ENCODE data around the gene ZNF429.
"Not testable (repeated sequence)": the region's sequence is repeated elsewhere in the genome, so short reads cannot be mapped to it uniquely, and the experiment has no call there.

ZNF429 gene

GRCh38 chr19:21505459-21506451, at the start of gene ZNF429:
ZNF429 (plus strand) TSS chr19:21505602; CDS start chr19:21505772, 170 bp downstream.
- peak; percentile 91 for DNase-seq

- DNase-seq, result no peak
These were observed 44.7 kb upstream of the ZNF429 start for GRCh38 chr19:21460686-21461085.

GRCh38 chr19:21462540-21462939, 42.9 kb upstream of the ZNF429 start:
- DNase-seq, result no peak

GRCh38 chr19:21463449-21464105, 41.8 kb upstream of the ZNF429 start:
- peak; percentile 70 for DNase-seq

- no peak for DNase-seq
These were observed 38.8 kb upstream of the ZNF429 start for GRCh38 chr19:21466627-21467026.

- no peak for DNase-seq
These were observed 36.6 kb upstream of the ZNF429 start for GRCh38 chr19:21468791-21469190.

- no peak for DNase-seq
These were observed 32.9 kb upstream of the ZNF429 start for GRCh38 chr19:21472507-21472906.

- DNase-seq, result peak; percentile 37
These were observed 30.7 kb upstream of the ZNF429 start for GRCh38 chr19:21474671-21475181.

GRCh38 chr19:21482361-21482760, 23.0 kb upstream of the ZNF429 start:
- DNase-seq, result not testable (repeated sequence)

- no peak for DNase-seq
These were observed 22.5 kb upstream of the ZNF429 start for GRCh38 chr19:21482863-21483276.

- no peak for DNase-seq
These were observed 21.7 kb upstream of the ZNF429 start for GRCh38 chr19:21483589-21484170.

- no peak for DNase-seq
These were observed 20.8 kb upstream of the ZNF429 start for GRCh38 chr19:21484631-21485030.

- no peak for DNase-seq
These were observed 19.5 kb upstream of the ZNF429 start for GRCh38 chr19:21485926-21486325.

- DNase-seq, result no peak
These were observed 17.4 kb upstream of the ZNF429 start for GRCh38 chr19:21487969-21488368.

- no peak for DNase-seq
These were observed 14.3 kb upstream of the ZNF429 start for GRCh38 chr19:21491146-21491545.

GRCh38 chr19:21492947-21493906, 12.2 kb upstream of the ZNF429 start:
- no peak for DNase-seq

- no peak for DNase-seq
These were observed 8.5 kb upstream of the ZNF429 start for GRCh38 chr19:21496876-21497275.

GRCh38 chr19:21498651-21499050, 6.8 kb upstream of the ZNF429 start:
- DNase-seq, result no peak

GRCh38 chr19:21508198-21508597, 2.8 kb downstream of the ZNF429 start:
- no peak for DNase-seq

- DNase-seq, result not testable (repeated sequence)
These were observed 5.7 kb downstream of the ZNF429 start for GRCh38 chr19:21511058-21511457.

- DNase-seq, result not testable (repeated sequence)
These were observed 7.2 kb downstream of the ZNF429 start for GRCh38 chr19:21512609-21513008.

- no peak for DNase-seq
These were observed 8.2 kb downstream of the ZNF429 start for GRCh38 chr19:21513651-21514050.

All from NCI-H510A (cell line).